ENCODE data around the gene HOXD10.

HOXD10 gene

GRCh38 chr2:176164611-176165369, 48.2 kb downstream of the HOXD10 start:
- no peak for DNase-seq (ENCODE audit: low read depth)
- H3K4me3 ChIP-seq (ENCODE audit: control insufficient read depth, low read depth, low read length), result no peak overlapping the region
- TF ChIP-seq CTCF (IDR thresholded peaks at IDR 0.05; ENCODE audit: control insufficient read depth, insufficient read depth, low read depth, low read length, missing control alignments), result no peak

GRCh38 chr2:176165370-176166050, 48.9 kb downstream of the HOXD10 start:
- TF ChIP-seq CTCF (IDR thresholded peaks at IDR 0.05; ENCODE audit: control insufficient read depth, insufficient read depth, low read depth, low read length, missing control alignments), result no peak
- no peak for DNase-seq (ENCODE audit: low read depth)
- no peak overlapping the region for H3K4me3 ChIP-seq (ENCODE audit: control insufficient read depth, low read depth, low read length)

- DNase-seq (ENCODE audit: low read depth), result no peak
- TF ChIP-seq CTCF (IDR thresholded peaks at IDR 0.05; ENCODE audit: control insufficient read depth, insufficient read depth, low read depth, low read length, missing control alignments), result no peak
- no peak overlapping the region for H3K4me3 ChIP-seq (ENCODE audit: control insufficient read depth, low read depth, low read length)
These were observed 49.7 kb downstream of the HOXD10 start for GRCh38 chr2:176166272-176166671.

- no peak for TF ChIP-seq CTCF (IDR thresholded peaks at IDR 0.05; ENCODE audit: control insufficient read depth, insufficient read depth, low read depth, low read length, missing control alignments)
- H3K4me3 ChIP-seq (ENCODE audit: control insufficient read depth, low read depth, low read length), result no peak overlapping the region
- no peak for DNase-seq (ENCODE audit: low read depth)
These were observed 50.8 kb downstream of the HOXD10 start for GRCh38 chr2:176167398-176167797.

- no peak for TF ChIP-seq CTCF (IDR thresholded peaks at IDR 0.05; ENCODE audit: control insufficient read depth, insufficient read depth, low read depth, low read length, missing control alignments)
- H3K4me3 ChIP-seq (ENCODE audit: control insufficient read depth, low read depth, low read length), result no peak overlapping the region
- DNase-seq (ENCODE audit: low read depth), result no peak
These were observed 52.6 kb downstream of the HOXD10 start for GRCh38 chr2:176169181-176169580.
